GM18867 (cell line): ENCODE measurements around the gene SLC6A15.
A peak's percentile ranks its signal among the peaks of the same experiment; 100 is the strongest.

Experiments used
- ATAC-seq: cut with Tn5 transposase; IDR thresholded peaks from one replicate; pipeline ENCODE4 v1.9.1; 2021; ENCODE audit warnings: mild to moderate bottlenecking, moderate library complexity; ENCODE audit not compliant: unreplicated experiment

SLC6A15 gene

DNA sequence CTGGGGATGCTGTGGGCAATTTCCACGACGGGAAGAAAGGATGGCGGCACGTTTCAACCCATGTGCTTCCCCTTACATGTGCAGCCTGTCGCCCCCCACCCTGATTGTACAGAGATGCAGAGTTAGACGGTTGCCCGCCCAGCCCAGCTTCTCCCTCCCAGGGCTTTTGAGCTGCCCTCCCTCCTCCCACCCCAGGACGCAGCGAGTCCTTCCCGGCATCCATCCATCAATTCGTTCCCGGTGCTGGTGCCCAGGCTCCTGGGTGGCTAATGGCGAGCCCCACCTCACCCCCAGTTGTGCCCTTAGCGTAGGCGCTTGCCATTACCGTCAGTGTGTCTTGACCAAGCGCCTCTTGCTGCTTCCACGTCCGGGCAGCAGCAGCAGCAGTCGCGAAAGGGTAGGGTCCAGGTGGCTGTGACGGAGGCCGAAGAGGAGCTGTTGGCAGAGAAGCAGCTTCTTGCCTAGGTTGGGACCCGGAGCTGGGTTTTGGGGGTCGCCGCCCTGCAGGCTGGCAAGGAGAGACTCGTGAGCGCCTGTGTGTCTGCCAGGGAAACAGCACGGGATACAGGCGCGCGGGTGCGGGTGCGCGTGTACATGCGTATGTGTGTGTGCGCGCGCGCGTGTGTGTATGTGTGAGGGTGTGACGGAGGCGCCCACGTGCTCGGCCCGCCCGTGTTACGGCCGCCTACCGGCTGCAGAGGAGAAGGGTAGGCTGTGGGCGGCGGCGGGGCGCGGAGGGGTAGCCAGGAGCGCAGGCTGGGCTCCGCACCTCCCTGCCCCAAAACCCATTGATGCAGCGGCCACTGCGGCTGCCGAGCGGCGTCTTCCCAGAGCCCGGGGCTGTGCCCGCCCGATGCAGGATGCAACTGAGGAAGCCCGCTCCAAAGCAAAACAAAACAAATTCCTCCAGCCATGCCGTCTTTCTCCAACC lies at the start of gene SLC6A15:
TSS of gene SLC6A15 (minus strand) at position 602 of the 931 bp plus-strand sequence. CDS start 20,679 bp downstream, outside the sequence.
- no peak for ATAC-seq

DNA sequence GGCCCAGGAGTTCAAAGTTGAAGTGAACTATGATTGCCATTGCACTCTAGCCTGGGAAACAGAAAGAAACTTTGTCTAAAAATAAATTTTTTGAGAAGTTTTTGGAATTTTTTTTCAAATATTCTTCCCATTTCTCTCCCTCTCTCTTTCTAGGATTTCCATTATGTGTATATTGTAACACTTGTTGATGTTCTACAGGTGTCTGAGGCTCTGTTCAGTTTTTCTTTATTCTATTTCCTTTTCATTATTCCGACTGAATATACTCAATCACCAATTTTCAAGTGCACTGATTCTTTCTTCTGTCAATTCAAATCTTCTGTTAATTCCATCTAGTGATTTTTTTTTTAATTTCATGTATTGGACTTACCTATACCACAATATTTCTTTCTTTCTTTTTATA lies 48.3 kb upstream of the SLC6A15 start:
- ATAC-seq, result no peak

DNA sequence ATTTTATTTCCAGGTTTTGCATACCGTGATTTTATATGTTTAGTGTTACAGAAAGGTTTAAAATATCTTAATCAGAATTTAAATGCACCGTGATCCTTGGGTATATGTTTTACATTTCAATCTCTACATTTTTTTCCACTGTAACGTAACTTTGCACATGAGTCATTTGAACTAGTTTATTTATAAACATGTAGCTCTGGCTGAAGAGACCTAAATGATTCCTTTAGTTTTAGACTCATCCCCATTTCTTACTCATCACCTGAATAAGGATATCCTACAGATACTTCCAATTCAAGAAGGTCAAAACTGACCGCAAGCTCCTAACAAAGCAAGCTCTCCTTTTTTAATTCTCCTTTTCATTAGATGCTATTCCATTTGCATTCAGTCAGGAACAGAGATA lies 42.7 kb upstream of the SLC6A15 start:
- ATAC-seq, result no peak

DNA sequence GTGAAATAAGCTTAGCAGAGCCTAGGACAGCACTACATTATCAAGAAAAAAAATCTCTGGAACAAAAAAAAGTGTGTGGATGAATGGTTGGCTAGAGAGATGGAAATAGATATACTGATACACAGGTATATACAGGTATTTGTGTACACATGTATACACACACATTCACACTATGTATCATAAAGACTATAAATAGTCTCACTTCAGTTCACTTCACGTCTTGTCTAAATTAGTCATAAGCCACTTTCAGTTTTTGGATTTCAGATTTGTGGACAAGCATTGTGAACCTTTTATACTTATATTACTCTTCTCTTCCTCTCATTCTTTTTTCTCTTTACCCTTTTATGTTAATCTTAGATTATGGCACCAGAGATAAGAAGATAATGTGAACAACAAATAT lies 41.8 kb upstream of the SLC6A15 start:
- ATAC-seq, result no peak

DNA sequence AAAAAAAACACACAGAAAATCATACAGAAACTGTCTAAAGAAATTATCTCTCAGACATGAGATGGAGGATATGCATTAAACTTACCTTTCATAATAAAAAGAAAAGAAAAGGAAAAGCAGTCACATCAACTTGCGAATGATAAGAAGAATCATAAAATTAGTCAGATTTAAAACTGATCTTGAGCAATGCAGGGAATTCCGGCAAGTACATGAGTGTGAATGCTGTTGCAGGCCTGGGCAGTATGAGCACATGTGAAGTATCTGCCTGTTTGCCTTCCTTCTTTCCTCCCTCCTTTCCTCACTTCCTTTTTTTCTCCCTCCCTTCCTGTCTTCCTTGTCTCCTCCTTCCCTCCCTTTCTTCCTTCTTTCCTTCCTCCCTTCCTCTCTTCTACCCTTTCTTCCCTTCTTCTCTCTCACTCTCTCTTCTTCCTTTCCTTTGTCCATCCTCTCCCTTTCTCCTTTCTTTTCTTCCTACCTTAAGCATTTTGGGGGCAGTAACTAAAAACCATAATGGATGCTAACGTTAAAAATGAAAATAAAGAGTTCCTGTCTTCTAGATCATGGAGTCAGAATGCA lies 38.5 kb upstream of the SLC6A15 start:
- ATAC-seq, result no peak

DNA sequence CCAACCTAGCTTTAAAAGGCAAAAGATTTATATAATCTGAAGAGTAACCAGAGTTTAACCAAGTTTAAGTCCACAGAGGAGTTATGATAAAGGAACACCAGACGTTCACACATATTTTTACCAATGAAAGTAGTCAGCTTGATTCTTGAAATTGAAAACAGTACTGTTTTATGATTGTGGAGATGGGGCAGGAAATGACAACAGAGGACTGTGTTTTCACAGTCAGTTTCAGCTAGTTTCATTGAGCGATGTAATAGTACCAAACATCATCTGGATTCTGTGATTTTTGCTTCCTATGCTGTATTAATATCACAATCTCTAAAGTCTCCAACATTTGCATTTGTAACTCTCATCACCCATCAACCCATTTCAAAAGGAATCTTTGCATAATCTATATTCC lies 34.2 kb upstream of the SLC6A15 start:
- peak; percentile 65 for ATAC-seq

DNA sequence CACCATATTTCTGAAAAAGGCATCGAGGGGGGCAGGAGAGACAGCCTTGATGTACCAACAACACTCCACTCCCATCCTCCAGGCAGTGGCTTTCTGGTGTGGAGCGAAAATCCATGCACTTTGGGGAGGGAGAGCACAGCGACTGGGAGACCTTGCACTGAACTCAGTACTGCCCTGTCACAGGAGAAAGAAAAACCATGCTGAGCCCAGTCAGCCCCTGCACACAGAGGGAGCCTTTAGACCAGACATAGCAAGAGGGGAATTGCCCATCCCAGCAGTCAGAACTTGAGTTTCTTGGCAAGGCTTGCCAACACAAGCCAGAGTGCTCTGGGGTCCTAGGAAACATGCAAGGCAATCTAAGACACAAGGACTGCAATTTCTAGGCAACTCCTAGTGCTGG lies 24.8 kb upstream of the SLC6A15 start:
- no peak for ATAC-seq

DNA sequence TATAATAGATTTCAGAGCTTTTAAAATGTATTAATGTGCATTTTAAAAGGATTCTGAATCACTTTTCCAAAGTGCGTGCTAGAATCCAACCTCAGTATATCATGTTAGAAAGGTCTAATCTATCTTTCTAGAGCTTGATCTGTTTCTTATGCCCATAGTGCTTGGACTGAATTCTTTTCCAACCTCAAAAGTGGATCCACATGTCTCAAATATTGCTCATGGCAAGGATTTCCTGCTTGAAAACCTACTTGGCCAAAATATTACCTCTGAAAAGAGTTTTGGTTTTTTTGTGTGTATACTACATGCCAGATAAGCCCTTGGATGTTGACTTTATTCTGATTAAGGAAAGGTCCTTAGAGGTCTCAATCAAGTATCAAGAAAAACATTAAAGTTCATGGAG lies 16.9 kb upstream of the SLC6A15 start:
- no peak for ATAC-seq

DNA sequence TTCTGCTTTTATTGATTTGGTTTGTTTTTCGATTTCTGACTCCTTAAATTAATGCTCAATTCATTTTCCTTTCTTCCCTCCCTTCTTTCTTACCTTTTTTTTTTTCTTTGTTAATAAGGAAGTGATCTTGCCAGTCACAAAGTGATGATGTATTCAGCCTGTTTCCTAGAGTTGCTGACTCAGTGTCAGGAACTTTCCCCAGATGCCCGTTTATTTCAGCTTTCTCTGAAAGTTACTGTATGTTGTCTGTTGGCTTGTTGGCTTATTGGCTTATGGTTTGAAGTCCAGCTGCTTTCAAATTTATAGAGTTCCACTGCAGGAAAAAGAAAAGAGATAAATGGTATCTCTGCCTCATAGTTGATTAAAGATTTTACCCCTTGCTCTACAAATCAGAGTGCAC lies 12.4 kb upstream of the SLC6A15 start:
- no peak for ATAC-seq

DNA sequence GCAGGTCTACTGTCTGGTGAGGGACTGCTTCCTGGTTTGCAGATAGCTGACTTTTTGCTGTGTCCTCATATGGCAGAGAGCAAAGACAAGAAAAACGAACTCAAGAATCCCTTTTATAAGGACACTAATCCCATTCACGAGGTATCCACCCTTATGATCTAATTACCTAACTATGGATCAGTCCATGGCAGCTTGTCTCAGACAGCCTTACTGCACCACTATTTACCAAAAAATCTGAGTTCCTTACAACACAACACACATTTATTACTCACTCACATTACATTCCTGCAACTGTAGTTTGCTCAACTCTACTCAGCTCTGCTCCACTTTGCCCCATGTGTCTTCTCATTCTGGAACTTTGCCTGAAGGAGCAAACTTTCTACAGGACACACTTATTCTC lies 10.1 kb upstream of the SLC6A15 start:
- ATAC-seq, result no peak

DNA sequence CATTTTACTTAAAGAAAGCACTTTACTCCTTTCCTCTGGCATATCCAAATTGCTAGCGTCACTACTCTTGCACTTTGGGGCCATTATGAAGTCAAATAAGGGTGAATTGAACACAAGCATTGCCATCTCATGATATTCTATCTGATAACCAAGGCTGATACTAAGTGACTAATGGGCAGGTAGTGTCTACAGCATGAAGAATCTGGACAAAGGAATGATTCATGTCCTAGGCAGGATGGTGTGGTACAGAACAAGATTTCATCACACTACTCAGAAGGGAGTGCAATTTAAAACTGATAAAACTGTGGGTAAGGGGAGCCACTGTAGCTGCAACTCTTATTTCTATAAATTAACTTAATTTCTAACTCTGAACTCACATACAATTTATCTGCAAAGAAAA lies 7.7 kb upstream of the SLC6A15 start:
- no peak for ATAC-seq

DNA sequence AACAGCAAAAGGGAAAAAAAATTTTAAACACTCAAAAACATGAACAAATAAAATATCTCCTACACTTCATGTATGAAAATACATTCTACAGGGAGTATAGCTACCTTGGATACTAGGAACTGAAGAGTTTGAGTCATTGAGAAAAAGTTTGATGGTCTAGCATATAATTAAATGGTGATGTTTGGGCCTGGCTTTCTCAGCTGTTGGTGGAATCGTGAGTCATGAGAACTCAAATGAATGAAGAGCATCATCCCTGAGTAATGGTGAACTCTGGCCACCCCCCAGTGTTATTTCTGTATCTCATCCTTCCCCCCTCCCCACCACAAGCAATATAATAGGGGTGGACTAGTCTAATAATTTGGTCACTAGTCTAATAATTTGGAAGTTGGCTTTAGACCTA lies 6.7 kb upstream of the SLC6A15 start:
- ATAC-seq, result no peak

DNA sequence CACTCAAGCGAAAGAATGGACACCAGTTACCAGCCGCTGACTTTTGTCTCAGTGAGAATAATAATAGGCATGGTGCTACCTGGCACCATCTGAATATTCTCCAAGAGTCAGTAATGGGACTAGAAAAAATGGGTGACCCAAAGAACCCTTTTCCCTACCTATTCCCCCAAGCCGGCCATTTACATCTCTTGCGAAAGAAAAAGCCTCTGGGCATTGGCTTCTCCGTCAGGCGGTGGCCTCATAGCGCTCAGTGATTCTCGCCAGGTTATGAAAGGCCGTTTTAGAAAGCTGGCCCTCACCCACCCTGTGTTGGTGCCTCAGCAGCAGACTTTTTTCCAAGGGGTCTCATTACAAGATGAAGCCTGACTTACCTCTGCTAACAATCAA lies 523 bp upstream of the SLC6A15 start:
- ATAC-seq, result no peak

DNA sequence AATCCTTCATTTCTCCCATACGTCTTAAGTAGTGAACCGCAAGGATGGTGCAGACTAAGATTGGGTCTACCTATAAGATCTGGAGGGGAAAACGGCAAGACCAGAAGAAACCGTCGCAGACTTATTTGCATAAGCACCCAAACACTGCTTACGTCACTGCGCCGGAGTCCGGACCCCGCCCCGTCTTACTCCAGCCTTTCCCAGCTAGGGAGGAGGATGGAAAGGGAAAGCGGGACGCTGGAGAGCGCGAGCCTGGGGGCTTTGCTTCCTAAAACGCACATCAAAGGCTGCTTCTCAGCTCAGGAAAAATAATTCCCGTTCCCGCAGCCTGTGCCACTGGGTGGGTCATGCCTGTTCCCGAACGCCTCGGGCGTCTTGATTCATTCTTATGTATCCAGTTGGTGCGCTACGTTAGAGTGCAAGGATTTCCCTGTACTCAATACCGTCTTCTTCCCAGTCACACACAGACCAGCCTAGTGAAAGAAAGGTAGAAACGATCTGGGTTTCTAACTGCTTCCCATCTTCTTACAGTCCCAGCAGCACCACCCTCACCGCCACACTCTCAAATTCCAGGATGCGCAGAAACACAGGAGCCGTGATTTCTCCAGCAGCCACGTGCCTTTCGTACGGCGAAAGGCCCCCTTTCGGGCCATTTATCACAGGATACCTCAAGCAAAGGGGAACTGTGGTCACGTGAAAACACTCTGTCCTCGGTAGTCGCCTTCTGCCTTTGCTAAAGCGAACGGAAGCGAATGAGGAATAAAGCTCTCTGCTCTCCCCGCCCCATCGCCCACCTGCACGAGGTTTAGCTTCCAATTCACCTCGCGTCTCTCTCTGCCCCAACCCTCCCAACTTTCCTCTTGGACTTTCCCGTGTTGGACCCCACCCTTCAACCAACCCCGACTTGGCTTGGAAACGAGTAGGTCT lies 1.1 kb downstream of the SLC6A15 start:
- ATAC-seq, result no peak

DNA sequence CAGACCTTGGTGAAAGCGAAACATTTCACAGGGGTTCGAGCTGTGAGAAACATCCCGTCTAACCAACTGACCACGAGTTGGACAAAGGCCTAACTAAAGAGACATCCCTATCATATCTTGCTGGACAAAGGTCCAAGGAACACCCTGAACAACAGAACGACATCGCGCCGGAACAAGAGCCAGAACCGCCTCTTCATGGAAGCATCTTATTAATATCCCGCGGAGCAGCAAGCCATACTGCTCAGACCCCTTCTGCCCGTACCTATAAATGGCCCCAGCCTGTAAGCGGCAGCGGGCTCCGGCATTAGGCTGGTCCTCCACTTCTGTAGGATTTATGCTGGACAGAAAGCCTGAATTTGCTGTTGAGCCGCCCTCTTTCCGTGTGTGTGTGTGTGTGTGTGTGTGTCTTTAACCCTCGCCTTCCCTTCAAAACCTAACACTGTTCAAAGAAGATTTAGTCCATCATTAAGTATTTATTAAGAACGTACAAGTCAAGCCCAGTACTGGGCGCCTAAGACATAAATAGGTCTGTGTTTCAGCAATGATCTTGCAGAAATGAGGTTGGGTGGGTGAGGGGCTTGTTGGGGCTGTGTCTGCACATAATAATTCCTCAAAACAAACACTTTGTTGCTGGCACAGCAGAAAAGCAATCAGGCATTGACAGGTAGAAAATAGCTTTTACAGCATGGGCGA lies 1.9 kb downstream of the SLC6A15 start:
- ATAC-seq, result no peak

DNA sequence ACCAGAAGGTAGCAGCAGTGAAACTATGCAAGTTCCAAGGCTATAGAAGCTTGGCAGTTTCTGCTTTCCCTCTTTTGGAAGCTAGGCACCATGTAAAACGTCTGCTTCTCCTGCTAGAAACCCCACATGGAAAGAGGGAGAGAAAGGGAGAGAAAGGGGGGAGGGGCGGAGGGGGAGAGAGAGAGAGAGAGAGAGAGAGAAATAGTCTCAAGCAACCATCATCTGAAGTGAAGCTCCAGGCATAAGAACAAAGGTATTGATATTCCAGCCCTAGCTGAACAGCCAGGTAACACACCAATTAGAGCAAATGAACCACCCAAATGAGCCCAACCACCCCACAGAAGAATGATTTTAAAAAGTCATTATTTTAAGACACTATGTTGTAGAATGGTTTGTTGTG lies 8.5 kb downstream of the SLC6A15 start:
- no peak for ATAC-seq

DNA sequence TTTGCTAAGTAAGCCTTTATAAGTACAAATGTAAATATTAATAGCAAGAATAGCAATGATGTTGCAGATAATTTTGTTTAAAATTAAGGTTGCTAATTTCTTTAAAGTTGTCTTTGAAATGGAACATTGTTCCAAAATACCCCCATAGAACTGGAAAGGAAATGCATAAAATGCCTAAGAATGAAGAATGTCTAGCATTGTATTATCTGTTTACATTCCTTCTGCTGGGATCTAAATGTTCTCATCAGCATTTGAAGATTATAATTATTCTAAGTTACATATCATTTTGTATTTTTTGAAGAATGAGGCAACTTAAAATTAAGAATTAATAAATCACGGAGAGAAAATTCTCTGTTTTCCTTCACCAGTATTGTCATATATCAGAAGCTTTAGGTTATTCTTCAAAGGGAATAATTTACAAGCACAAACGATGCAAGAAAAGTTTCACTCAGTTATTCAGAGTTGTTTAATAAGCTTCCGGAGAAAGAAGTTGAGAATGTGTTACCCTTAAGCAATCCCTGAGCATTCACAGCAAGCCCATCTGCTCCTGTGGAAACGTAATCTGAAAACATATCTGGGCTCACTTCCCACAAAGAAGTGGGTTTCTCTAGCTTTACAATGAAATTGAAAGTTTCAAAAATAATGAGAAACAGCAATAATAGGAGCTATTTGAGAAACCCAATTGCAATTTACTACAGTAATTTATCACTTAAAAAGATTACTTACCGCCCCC lies 21.3 kb downstream of the SLC6A15 start:
- no peak for ATAC-seq

DNA sequence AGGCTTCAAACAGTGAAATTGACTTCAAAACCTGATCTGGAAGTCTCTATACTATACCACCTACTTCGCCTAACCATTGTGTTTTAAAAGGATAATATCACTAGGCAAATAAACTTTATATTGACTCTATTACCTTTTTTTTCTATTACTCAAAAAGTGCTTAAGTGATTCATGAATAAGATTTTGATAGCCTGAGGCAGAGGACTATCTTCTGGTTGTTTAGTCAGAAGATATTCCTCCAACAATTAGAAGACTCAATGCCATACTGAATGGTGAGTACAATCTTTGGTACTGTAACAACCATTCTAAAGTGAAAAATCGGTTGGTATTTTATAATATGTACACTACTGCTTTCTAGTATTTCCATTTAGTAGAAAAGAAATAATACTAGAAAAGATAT lies 22.8 kb downstream of the SLC6A15 start:
- no peak for ATAC-seq

DNA sequence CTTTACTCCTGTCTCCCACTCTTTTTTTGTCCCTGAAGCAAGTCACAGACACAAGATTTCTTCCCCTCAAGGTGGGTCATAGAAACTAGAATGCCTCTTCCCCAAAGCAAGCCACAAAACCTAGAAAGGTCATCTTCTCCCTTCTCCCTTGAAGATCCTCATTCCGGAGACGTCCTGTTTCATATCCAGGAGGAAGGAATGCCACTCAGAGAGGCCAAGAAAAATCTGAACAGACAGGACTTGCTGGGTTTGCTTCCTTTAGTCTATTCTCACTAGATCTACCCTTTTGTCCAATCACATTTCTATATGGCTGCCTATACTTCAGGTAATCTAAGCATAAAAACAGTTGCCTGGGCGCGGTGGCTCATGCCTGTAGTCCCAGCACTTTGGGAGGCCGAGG lies 23.7 kb downstream of the SLC6A15 start:
- ATAC-seq, result no peak

DNA sequence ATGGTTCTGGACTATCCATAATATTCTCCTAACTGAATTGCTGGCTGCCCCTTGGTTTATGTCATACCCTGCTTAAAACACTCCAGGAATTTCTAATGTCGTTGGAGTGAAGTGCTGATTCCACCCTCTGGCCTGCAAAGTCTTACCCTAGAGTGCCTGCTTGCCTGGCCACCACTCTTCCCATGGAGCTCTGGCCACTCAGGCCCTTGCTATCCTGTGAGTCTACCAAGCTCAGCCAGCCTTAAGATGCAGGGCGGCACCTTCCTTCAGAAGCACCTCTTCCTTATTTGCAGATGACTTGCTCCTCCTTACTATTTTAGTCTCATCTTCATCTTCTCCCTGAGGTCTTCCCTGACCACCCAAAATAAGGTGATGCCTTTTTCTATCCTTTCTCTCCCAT lies 35.3 kb downstream of the SLC6A15 start:
- no peak for ATAC-seq
